Measurements from ENCODE around the gene HYOU1.
"Not testable (repeated sequence)": the region's sequence is repeated elsewhere in the genome, so short reads cannot be mapped to it uniquely, and the experiment has no call there.

The HYOU1 gene

DNA sequence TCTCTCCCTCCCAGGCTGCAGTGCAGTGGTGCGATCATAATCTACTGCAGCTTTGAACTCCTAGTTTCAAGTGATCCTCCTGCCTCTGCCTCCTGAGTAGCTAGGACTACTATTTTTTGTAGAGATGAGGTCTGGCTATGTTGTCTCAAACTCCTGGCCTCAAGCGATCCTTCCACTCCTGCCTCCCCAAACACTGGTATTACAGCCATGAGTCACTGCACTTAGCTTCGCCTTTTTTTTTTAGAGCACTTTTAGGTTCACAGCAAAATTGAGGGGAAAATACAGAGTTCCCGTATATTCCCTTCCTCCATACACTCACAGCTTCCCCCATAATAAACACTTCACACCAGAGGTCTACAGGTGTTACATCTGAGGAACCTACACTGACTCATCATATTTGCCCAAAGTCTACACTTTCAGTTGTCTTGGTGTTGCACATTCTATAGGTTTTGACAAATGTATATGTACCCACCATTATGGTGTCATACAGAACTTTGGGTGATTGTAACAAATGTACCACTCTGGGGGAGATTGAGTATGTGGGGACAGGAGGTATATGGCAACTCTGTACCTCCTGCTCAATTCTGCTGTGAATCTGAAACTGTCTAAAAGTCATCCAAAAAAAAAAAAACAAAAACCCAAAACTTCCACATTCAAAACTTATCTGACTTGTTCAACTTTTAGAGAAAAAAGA, 15.0 kb downstream of the HYOU1 start:
- H3K4me1 ChIP-seq (ENCODE audit: insufficient read depth, low read length, severe bottlenecking): peaks cover 12% of the 10 kb centered on the region
- no peaks in the 10 kb centered on the region for H3F3A ChIP-seq (ENCODE audit: insufficient read depth, low read length)
- no peaks in the 10 kb centered on the region for H3K27me3 ChIP-seq (ENCODE audit: insufficient read depth, low read length)
- H4K20me1 ChIP-seq (ENCODE audit: insufficient read depth, low read length): no peaks in the 10 kb centered on the region
- H2AFZ ChIP-seq (ENCODE audit: low read length): no peak overlapping the region
- TF ChIP-seq, protein P1, sequence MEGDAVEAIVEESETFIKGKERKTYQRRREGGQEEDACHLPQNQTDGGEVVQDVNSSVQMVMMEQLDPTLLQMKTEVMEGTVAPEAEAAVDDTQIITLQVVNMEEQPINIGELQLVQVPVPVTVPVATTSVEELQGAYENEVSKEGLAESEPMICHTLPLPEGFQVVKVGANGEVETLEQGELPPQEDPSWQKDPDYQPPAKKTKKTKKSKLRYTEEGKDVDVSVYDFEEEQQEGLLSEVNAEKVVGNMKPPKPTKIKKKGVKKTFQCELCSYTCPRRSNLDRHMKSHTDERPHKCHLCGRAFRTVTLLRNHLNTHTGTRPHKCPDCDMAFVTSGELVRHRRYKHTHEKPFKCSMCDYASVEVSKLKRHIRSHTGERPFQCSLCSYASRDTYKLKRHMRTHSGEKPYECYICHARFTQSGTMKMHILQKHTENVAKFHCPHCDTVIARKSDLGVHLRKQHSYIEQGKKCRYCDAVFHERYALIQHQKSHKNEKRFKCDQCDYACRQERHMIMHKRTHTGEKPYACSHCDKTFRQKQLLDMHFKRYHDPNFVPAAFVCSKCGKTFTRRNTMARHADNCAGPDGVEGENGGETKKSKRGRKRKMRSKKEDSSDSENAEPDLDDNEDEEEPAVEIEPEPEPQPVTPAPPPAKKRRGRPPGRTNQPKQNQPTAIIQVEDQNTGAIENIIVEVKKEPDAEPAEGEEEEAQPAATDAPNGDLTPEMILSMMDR (IDR thresholded peaks at IDR 0.05; ENCODE audit: low read length): no peak
- no peak for TF ChIP-seq EZH2 (IDR thresholded peaks at IDR 0.05; ENCODE audit: borderline replicate concordance, low read length)
- no peaks in the 10 kb centered on the region for H3K79me2 ChIP-seq (ENCODE audit: insufficient read depth, low read length)
- H3K36me3 ChIP-seq (ENCODE audit: insufficient read depth, low read length): peaks cover 21% of the 10 kb centered on the region
- no peaks in the 10 kb centered on the region for H3K9me2 ChIP-seq (ENCODE audit: low read depth, low read length)
- no peak overlapping the region for H3K4me2 ChIP-seq (ENCODE audit: low read length)
- H3K9me3 ChIP-seq (ENCODE audit: low read length): no peaks in the 10 kb centered on the region
- no peak overlapping the region for H3K27ac ChIP-seq (ENCODE audit: low read depth, low read length, poor library complexity, severe bottlenecking)
- H3K4me3 ChIP-seq (ENCODE audit: low read depth, low read length, poor library complexity, severe bottlenecking): no peak overlapping the region
- H3K9ac ChIP-seq (ENCODE audit: low read length): no peak overlapping the region

DNA sequence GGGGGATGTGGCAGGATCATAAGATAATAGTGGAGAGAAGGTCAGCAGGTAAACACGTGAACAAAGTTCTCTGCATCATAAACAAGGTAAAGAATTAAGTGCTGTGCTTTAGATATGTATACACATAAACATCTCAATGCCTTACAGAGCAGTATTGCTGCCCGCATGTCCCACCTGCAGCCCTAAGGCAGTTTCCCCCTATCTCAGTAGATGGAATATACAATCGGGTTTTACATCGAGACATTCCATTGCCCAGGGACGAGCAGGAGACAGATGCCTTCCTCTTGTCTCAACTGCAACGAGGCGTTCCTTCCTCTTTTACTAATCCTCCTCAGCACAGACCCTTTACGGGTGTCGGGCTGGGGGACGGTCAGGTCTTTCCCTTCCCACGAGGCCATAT, 17.5 kb downstream of the HYOU1 start:
- H4K20me1 ChIP-seq (ENCODE audit: insufficient read depth, low read length); H3K27me3 ChIP-seq (ENCODE audit: insufficient read depth, low read length); H3K9me3 ChIP-seq (ENCODE audit: low read length); H3K9me2 ChIP-seq (ENCODE audit: low read depth, low read length); H3K79me2 ChIP-seq (ENCODE audit: insufficient read depth, low read length); H2AFZ ChIP-seq (ENCODE audit: low read length); H3K36me3 ChIP-seq (ENCODE audit: insufficient read depth, low read length); H3K4me3 ChIP-seq (ENCODE audit: low read depth, low read length, poor library complexity, severe bottlenecking); H3K9ac ChIP-seq (ENCODE audit: low read length); H3K27ac ChIP-seq (ENCODE audit: low read depth, low read length, poor library complexity, severe bottlenecking); H3K4me2 ChIP-seq (ENCODE audit: low read length); H3F3A ChIP-seq (ENCODE audit: insufficient read depth, low read length): not testable (repeated sequence)
- peaks cover 12% of the 10 kb centered on the region for H3K4me1 ChIP-seq (ENCODE audit: insufficient read depth, low read length, severe bottlenecking)

GRCh38 chr11:119038884-119039283, 18.1 kb downstream of the HYOU1 start:
- no peak for TF ChIP-seq EZH2 (IDR thresholded peaks at IDR 0.05; ENCODE audit: borderline replicate concordance, low read length)
- TF ChIP-seq, protein P1 (IDR thresholded peaks at IDR 0.05; ENCODE audit: low read length): no peak
- H2AFZ ChIP-seq (ENCODE audit: low read length): no peak overlapping the region

DNA sequence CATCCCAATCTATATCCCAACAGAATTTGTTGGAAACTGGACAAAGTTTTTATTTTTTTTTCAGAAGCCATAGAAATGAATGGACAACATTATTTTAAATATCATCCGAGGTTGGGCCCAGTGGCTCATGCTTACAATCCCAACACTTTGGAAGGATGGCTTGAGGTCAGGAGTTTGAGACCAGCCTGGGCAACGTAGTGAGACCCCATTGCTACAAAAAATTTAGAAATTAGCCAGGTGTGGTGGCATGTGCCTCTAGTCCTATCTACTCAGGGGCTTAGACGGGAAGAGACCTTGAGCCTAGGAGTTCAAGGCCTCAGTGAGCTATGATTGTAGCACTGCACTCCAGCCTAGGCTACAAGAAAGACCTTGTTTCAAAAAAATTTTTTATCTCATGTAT, 22.2 kb downstream of the HYOU1 start:
- Histone ChIP-seq H2AFZ (ENCODE audit: low read length) (no peak overlapping the region), H3K9me2 (ENCODE audit: low read depth, low read length) (no peaks in the 10 kb centered on the region), H3K4me1 (ENCODE audit: insufficient read depth, low read length, severe bottlenecking) (peaks cover 11% of the 10 kb centered on the region), H3K36me3 (ENCODE audit: insufficient read depth, low read length) (no peaks in the 10 kb centered on the region), H3K4me2 (ENCODE audit: low read length) (no peak overlapping the region), H3K9ac (ENCODE audit: low read length) (no peak overlapping the region), H3K27me3 (ENCODE audit: insufficient read depth, low read length) (no peaks in the 10 kb centered on the region), H3K27ac (ENCODE audit: low read depth, low read length, poor library complexity, severe bottlenecking) (no peak overlapping the region), H3F3A (ENCODE audit: insufficient read depth, low read length) (no peaks in the 10 kb centered on the region), H3K4me3 (ENCODE audit: low read depth, low read length, poor library complexity, severe bottlenecking) (no peak overlapping the region), H4K20me1 (ENCODE audit: insufficient read depth, low read length) (no peaks in the 10 kb centered on the region), H3K9me3 (ENCODE audit: low read length) (no peaks in the 10 kb centered on the region), H3K79me2 (ENCODE audit: insufficient read depth, low read length) (0 out of 2 replicates have a peak, but pooled peaks cover 2% of the 10 kb centered on the region)
- no peak for TF ChIP-seq EZH2 (IDR thresholded peaks at IDR 0.05; ENCODE audit: borderline replicate concordance, low read length)
- TF ChIP-seq, protein P1 (IDR thresholded peaks at IDR 0.05; ENCODE audit: low read length): no peak

More at GRCh38 chr11:119038884-119039283, 18.1 kb downstream of the HYOU1 start:
- no peaks in the 10 kb centered on the region for H3K9me3 ChIP-seq (ENCODE audit: low read length)
- no peaks in the 10 kb centered on the region for H3K79me2 ChIP-seq (ENCODE audit: insufficient read depth, low read length)
- no peak overlapping the region for H3K4me2 ChIP-seq (ENCODE audit: low read length)
- H3K4me3 ChIP-seq (ENCODE audit: low read depth, low read length, poor library complexity, severe bottlenecking): no peak overlapping the region
- no peaks in the 10 kb centered on the region for H3K9me2 ChIP-seq (ENCODE audit: low read depth, low read length)
- no peaks in the 10 kb centered on the region for H3F3A ChIP-seq (ENCODE audit: insufficient read depth, low read length)
- no peaks in the 10 kb centered on the region for H3K27me3 ChIP-seq (ENCODE audit: insufficient read depth, low read length)
- peaks cover 12% of the 10 kb centered on the region for H3K4me1 ChIP-seq (ENCODE audit: insufficient read depth, low read length, severe bottlenecking)
- H3K36me3 ChIP-seq (ENCODE audit: insufficient read depth, low read length): no peaks in the 10 kb centered on the region
- H3K27ac ChIP-seq (ENCODE audit: low read depth, low read length, poor library complexity, severe bottlenecking): no peak overlapping the region
- no peak overlapping the region for H3K9ac ChIP-seq (ENCODE audit: low read length)
- H4K20me1 ChIP-seq (ENCODE audit: insufficient read depth, low read length): no peaks in the 10 kb centered on the region

DNA sequence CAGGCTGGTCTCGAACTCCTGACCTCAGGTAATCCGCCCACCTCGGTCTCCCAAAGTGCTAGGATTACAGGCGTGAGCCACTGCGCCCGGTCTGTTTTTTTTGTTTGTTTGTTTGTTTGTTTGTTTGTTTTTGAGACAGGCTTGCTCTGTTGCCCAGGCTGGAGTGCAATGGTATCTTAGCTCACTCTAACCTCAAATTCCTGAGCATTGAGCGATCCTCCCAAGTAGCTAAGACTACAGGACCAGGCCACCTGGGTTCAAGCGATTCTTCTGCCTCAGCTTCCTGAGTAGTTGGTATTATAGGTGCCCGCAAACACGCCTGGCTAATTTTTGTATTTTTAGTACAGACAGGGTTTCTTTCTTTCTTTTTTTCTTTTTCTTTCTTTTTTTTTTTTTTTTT, 23.6 kb downstream of the HYOU1 start:
- not testable (repeated sequence) for H3K4me3 ChIP-seq (ENCODE audit: low read depth, low read length, poor library complexity, severe bottlenecking); H3K79me2 ChIP-seq (ENCODE audit: insufficient read depth, low read length); H3F3A ChIP-seq (ENCODE audit: insufficient read depth, low read length); H3K27ac ChIP-seq (ENCODE audit: low read depth, low read length, poor library complexity, severe bottlenecking); H3K36me3 ChIP-seq (ENCODE audit: insufficient read depth, low read length); H3K27me3 ChIP-seq (ENCODE audit: insufficient read depth, low read length); H3K9me3 ChIP-seq (ENCODE audit: low read length); H4K20me1 ChIP-seq (ENCODE audit: insufficient read depth, low read length); H2AFZ ChIP-seq (ENCODE audit: low read length); H3K9me2 ChIP-seq (ENCODE audit: low read depth, low read length); H3K4me2 ChIP-seq (ENCODE audit: low read length); H3K9ac ChIP-seq (ENCODE audit: low read length)
- peaks cover 16% of the 10 kb centered on the region for H3K4me1 ChIP-seq (ENCODE audit: insufficient read depth, low read length, severe bottlenecking)

Measured in OCI-LY1 (cell line).